HepG2 (cell line): ENCODE measurements around the gene ZNF3. TPM values are rescaled to one million over a fixed set of nuclear protein-coding genes. Genes with fewer than 3 reads are reported as not detected.

Experiments
- CSRNP2 ChIP-seq: sonication (generic); formaldehyde crosslinking; conservative IDR thresholded peaks from 2 replicates; pipeline ENCODE4 v1.8.0; 2022; ENCODE audit warnings: low read depth, missing genetic modification reagents
- HDAC1 ChIP-seq: sonication (generic); formaldehyde crosslinking; IDR thresholded peaks from 2 replicates; pipeline ENCODE4 v1.5.1; 2020; ENCODE audit warnings: mild to moderate bottlenecking, missing genetic modification reagents
- HMG20A ChIP-seq: IDR thresholded peaks from 2 replicates; pipeline ENCODE4 v1.6.1; 2016; ENCODE audit warnings: borderline replicate concordance
- HOXA3 ChIP-seq: sonication (generic); formaldehyde crosslinking; IDR thresholded peaks from 2 replicates; pipeline ENCODE4 v1.5.0; 2020; ENCODE audit warnings: missing genetic modification reagents
- KIAA2018 ChIP-seq: sonication (generic); formaldehyde crosslinking; IDR thresholded peaks from 2 replicates; pipeline ENCODE4 v1.5.0; 2020; ENCODE audit warnings: mild to moderate bottlenecking, missing genetic modification reagents, borderline replicate concordance
- KLF16 ChIP-seq, 2 experiments: sonication (generic) in 1 of 2; formaldehyde crosslinking in 1 of 2; IDR thresholded peaks; 2 replicates each; pipeline versions ENCODE4 v1.6.1 to v1.8.0; 2016 to 2023; ENCODE audit warnings: missing genetic modification reagents in 2 of 2, missing compliant biosample characterization in 1 of 2
- KLF6 ChIP-seq: IDR thresholded peaks from 2 replicates; pipeline ENCODE4 v1.8.0; 2016; ENCODE audit warnings: missing biosample characterization, missing genetic modification reagents
- NFE2L1 ChIP-seq: sonication (generic); formaldehyde crosslinking; IDR thresholded peaks from 2 replicates; pipeline ENCODE4 v1.4.0; 2020; ENCODE audit warnings: missing genetic modification reagents, mild to moderate bottlenecking, borderline replicate concordance
- NR2F6 ChIP-seq, 2 experiments: IDR thresholded peaks; 2 replicates each; pipeline ENCODE4 v1.6.1; 2016; ENCODE audit warnings: antibody characterized with exemption in 1 of 2, mild to moderate bottlenecking in 1 of 2
- RFXANK ChIP-seq: IDR thresholded peaks from 2 replicates; pipeline ENCODE4 v1.6.1; 2016
- SMAD3 ChIP-seq: sonication (generic); formaldehyde crosslinking; IDR thresholded peaks from 2 replicates; pipeline ENCODE4 v1.4.0; 2020; ENCODE audit warnings: missing genetic modification reagents
- SMC3 ChIP-seq: IDR thresholded peaks from 2 replicates; pipeline ENCODE4 v1.6.1; 2011; ENCODE audit warnings: low read length, improper control_type of control experiment
- SP4 ChIP-seq: sonication (generic); formaldehyde crosslinking; IDR thresholded peaks from 2 replicates; pipeline ENCODE4 v1.8.1; 2023; ENCODE audit warnings: mild to moderate bottlenecking, missing genetic modification reagents
- STAG1 ChIP-seq: sonication (generic); formaldehyde crosslinking; IDR thresholded peaks from 2 replicates; pipeline ENCODE4 v1.4.0; 2020; ENCODE audit warnings: missing genetic modification reagents
- SYNCRIP ChIP-seq: fragments of 200-400 bp; formaldehyde crosslinking; IDR thresholded peaks from 2 replicates; pipeline ENCODE4 v1.6.1; 2018; ENCODE audit warnings: mild to moderate bottlenecking, low read depth, low read length; ENCODE audit not compliant: insufficient read depth
- ZFP36L1 ChIP-seq: sonication (generic); formaldehyde crosslinking; IDR thresholded peaks from 2 replicates; pipeline ENCODE4 v1.8.0; 2022; ENCODE audit warnings: mild to moderate bottlenecking, missing genetic modification reagents, moderate library complexity
- ZNF224 ChIP-seq: sonication (generic); formaldehyde crosslinking; IDR thresholded peaks from 2 replicates; pipeline ENCODE4 v1.5.0; 2020; ENCODE audit warnings: mild to moderate bottlenecking, missing genetic modification reagents
- ZNF737 ChIP-seq: sonication (generic); formaldehyde crosslinking; IDR thresholded peaks from 2 replicates; pipeline ENCODE4 v1.5.0; 2020; ENCODE audit warnings: missing genetic modification reagents, mild to moderate bottlenecking, borderline replicate concordance
- ZNF775 ChIP-seq: sonication (generic); formaldehyde crosslinking; IDR thresholded peaks from 2 replicates; pipeline ENCODE4 v1.4.0; 2020; ENCODE audit warnings: missing genetic modification reagents, mild to moderate bottlenecking, moderate library complexity, borderline replicate concordance
- ZSCAN5A ChIP-seq: sonication (generic); formaldehyde crosslinking; IDR thresholded peaks from 2 replicates; pipeline ENCODE4 v1.8.0; 2022; ENCODE audit warnings: mild to moderate bottlenecking, missing genetic modification reagents, borderline replicate concordance
- polyA plus RNA-seq, 8 experiments: library from polyadenylated mRNA; depleted of rRNA in 3 of 8; stranded (reverse) in 7 of 8; unstranded in 1 of 8; fragments of >200 nt; fragmentation: Illumina TruSeq in 4 of 8; extraction: Trizol in 4 of 8; gene quantifications; 2 replicates each; pipeline versions ENCODE4 v1.2.1 to v1.2.3, GENCODE V29; 2011 to 2016; ENCODE audit warnings: low read depth in 4 of 8, missing spikeins in 1 of 8, mixed read lengths in 1 of 8; ENCODE audit not compliant: insufficient read depth in 1 of 8
- total RNA-seq, 5 experiments: library from RNA; depleted of rRNA; stranded (reverse); fragments of >200 nt; fragmentation: Illumina TruSeq; extraction: Trizol; gene quantifications; 2 replicates each; pipeline ENCODE4 v1.2.3, GENCODE V29; 2016; ENCODE audit warnings: low read depth in 1 of 5

ZNF3 gene
- total and polyA plus RNA-seq, 2 of the 13 experiments (the other 11 are each of a cell fraction or from before 2014, with no cell fraction given): 33.7 to 56.9 TPM

- no peak for TF ChIP-seq KIAA2018 (CRISPR knock-in tag)
- TF ChIP-seq ZSCAN5A (CRISPR knock-in tag): peak; percentile 67
- 0 out of 2 replicates have a peak, but pooled peaks have one; percentile 9 for TF ChIP-seq HMG20A (CRISPR knock-in tag)
- TF ChIP-seq ZNF224 (CRISPR knock-in tag): no peak
- TF ChIP-seq NR2F6 (IDR thresholded peaks at IDR 0.05): no peak
- peak; percentile 85 for TF ChIP-seq NR2F6 (CRISPR knock-in tag; IDR thresholded peaks at IDR 0.05)
- no peak for TF ChIP-seq ZNF775 (CRISPR knock-in tag)
- TF ChIP-seq HDAC1 (CRISPR knock-in tag): peak; percentile 95
- no peak for TF ChIP-seq RFXANK (CRISPR knock-in tag)
- peak in 1 of 2 experiments; percentile 86; a peak in 2 of 4 replicates for TF ChIP-seq KLF16 (CRISPR knock-in tag; IDR thresholded peaks at IDR 0.05)
- peak; percentile 94 for TF ChIP-seq SP4 (CRISPR knock-in tag)
- peak; percentile 94 for TF ChIP-seq HOXA3 (CRISPR knock-in tag)
- peak; percentile 49; the same call in 1 of the 2 replicates for TF ChIP-seq NFE2L1 (CRISPR knock-in tag)
- no peak for TF ChIP-seq CSRNP2 (CRISPR knock-in tag)
- peak; percentile 77 for TF ChIP-seq KLF6
- TF ChIP-seq STAG1 (CRISPR knock-in tag): peak; percentile 91
- peak; percentile 71; the same call in 1 of the 2 replicates for TF ChIP-seq ZFP36L1 (CRISPR knock-in tag)
- TF ChIP-seq SMAD3 (CRISPR knock-in tag): peak; percentile 87
- no peak for TF ChIP-seq ZNF737 (CRISPR knock-in tag)
- TF ChIP-seq SYNCRIP: no peak
- TF ChIP-seq SMC3: peak; percentile 13; the same call in 1 of the 2 replicates
These were observed at the start of gene ZNF3 (continued) for GRCh38 chr7:100081535-100082102.
